GM23338 (cell line): ENCODE measurements around the gene ARSB. TPM values are rescaled to one million over a fixed set of nuclear protein-coding genes. Genes with fewer than 3 reads are reported as not detected.

Experiments used
- ATAC-seq: fragments of 200-7000 bp; cut with Tn5 transposase; 3 replicates; pipeline ENCODE4 v1.9.1; 2020
- DNase-seq: peaks from one replicate; pipeline ENCODE4 v3.0.0-alpha.2; 2015; ENCODE audit warnings: low spot score
- H2AFZ ChIP-seq: fragments of 200-600 bp; sonication (generic); 2 replicates; pipeline ENCODE4 v1.8.0; 2016; ENCODE audit warnings: antibody characterized with exemption, mild to moderate bottlenecking, moderate library complexity
- H3F3A ChIP-seq: fragments of 200-600 bp; sonication (generic); replicated peaks from 2 replicates; pipeline ENCODE4 v1.8.0; 2017; ENCODE audit warnings: antibody characterized with exemption, mixed run types, low read depth
- H3K27ac ChIP-seq: fragments of 200-600 bp; sonication (generic); 2 replicates; pipeline ENCODE4 v1.6.1; 2016; ENCODE audit warnings: low read depth
- H3K27me3 ChIP-seq: fragments of 200-600 bp; sonication (generic); 2 replicates; pipeline ENCODE4 v1.8.0; 2016; ENCODE audit warnings: mild to moderate bottlenecking, mixed run types, moderate library complexity; ENCODE audit not compliant: insufficient read depth
- H3K36me3 ChIP-seq: fragments of 200-600 bp; sonication (generic); 2 replicates; pipeline ENCODE4 v1.8.0; 2016; ENCODE audit warnings: mild to moderate bottlenecking; ENCODE audit not compliant: insufficient read depth
- H3K4me1 ChIP-seq: fragments of 200-600 bp; sonication (generic); 2 replicates; pipeline ENCODE4 v1.8.0; 2016; ENCODE audit warnings: mild to moderate bottlenecking, moderate library complexity; ENCODE audit not compliant: insufficient read depth
- H3K4me2 ChIP-seq: fragments of 200-600 bp; sonication (generic); 2 replicates; pipeline ENCODE4 v1.7.1; 2017; ENCODE audit warnings: mixed run types
- H3K4me3 ChIP-seq: fragments of 200-600 bp; sonication (generic); 2 replicates; pipeline ENCODE4 v1.6.1; 2016; ENCODE audit warnings: mixed run types
- H3K79me2 ChIP-seq: fragments of 200-600 bp; sonication (generic); replicated peaks from 2 replicates; pipeline ENCODE4 v1.8.0; 2017; ENCODE audit warnings: mild to moderate bottlenecking; ENCODE audit not compliant: insufficient read depth
- H3K9me2 ChIP-seq: fragments of 200-600 bp; sonication (generic); 2 replicates; pipeline ENCODE4 v1.8.0; 2017; ENCODE audit not compliant: insufficient read depth
- H4K20me1 ChIP-seq: fragments of 200-600 bp; sonication (generic); replicated peaks from 2 replicates; pipeline ENCODE4 v1.8.0; 2017; ENCODE audit warnings: mild to moderate bottlenecking; ENCODE audit not compliant: insufficient read depth
- H3K27ac Mint-ChIP-seq: 2 replicates; pipeline ENCODE4 v1.8.0; 2020; ENCODE audit warnings: inconsistent platforms, mild to moderate bottlenecking, moderate library complexity, mixed read lengths
- H3K27me3 Mint-ChIP-seq: 3 replicates; pipeline ENCODE4 v1.8.0; 2022; ENCODE audit warnings: low read depth, mild to moderate bottlenecking, moderate library complexity, mixed read lengths, inconsistent platforms; ENCODE audit not compliant: insufficient read depth, poor library complexity
- H3K36me3 Mint-ChIP-seq: 3 replicates; pipeline ENCODE4 v1.8.0; 2021; ENCODE audit warnings: low read depth, mild to moderate bottlenecking, inconsistent platforms, moderate library complexity, mixed read lengths
- H3K4me1 Mint-ChIP-seq: 3 replicates; pipeline ENCODE4 v1.8.0; 2020; ENCODE audit warnings: mild to moderate bottlenecking, inconsistent platforms, mixed read lengths
- H3K4me3 Mint-ChIP-seq: 3 replicates; pipeline ENCODE4 v1.8.0; 2021; ENCODE audit warnings: moderate library complexity, mild to moderate bottlenecking, inconsistent platforms, mixed read lengths
- H3K9me3 Mint-ChIP-seq: 3 replicates; pipeline ENCODE4 v1.8.0; 2020; ENCODE audit warnings: moderate library complexity, mild to moderate bottlenecking, inconsistent platforms, mixed read lengths
- ETS1 ChIP-seq: IDR thresholded peaks from 2 replicates; pipeline ENCODE4 v1.6.1; 2016; ENCODE audit warnings: antibody characterized with exemption
- EZH2 ChIP-seq: fragments of 200-600 bp; sonication (generic); IDR thresholded peaks from one replicate; pipeline ENCODE4 v1.8.0; 2017; ENCODE audit warnings: antibody characterized with exemption, mild to moderate bottlenecking, low read depth; ENCODE audit not compliant: unreplicated experiment
- EZH2phosphoT487 ChIP-seq: fragments of 200-600 bp; sonication (generic); IDR thresholded peaks from one replicate; pipeline ENCODE4 v1.8.1; 2018; ENCODE audit warnings: antibody characterized with exemption; ENCODE audit not compliant: unreplicated experiment
- JUNB ChIP-seq: IDR thresholded peaks from one replicate; pipeline ENCODE4 v1.6.1; 2016; ENCODE audit warnings: antibody characterized with exemption; ENCODE audit not compliant: unreplicated experiment
- NANOG ChIP-seq: IDR thresholded peaks from 2 replicates; pipeline ENCODE4 v1.6.1; 2016; ENCODE audit warnings: antibody characterized with exemption, borderline replicate concordance
- REST ChIP-seq: IDR thresholded peaks from one replicate; pipeline ENCODE4 v1.6.1; 2018; ENCODE audit warnings: antibody characterized with exemption; ENCODE audit not compliant: unreplicated experiment
- ZNF462 ChIP-seq: fragments of 250-450 bp; sonication (Bioruptor Pico); IDR thresholded peaks from 2 replicates; pipeline ENCODE4 v1.5.0; 2020; ENCODE audit warnings: mild to moderate bottlenecking, moderate library complexity
- polyA plus RNA-seq: library from polyadenylated mRNA; unstranded; fragments of >200 nt; fragmentation: Nextera tagmentation; extraction: Ambion mirVana; gene quantifications from 2 replicates; pipeline ENCODE4 v1.2.1, GENCODE V29; 2016
- total RNA-seq: library from RNA; depleted of rRNA; stranded (reverse); fragments of >200 nt; shearing (Covaris generic); gene quantifications from 2 replicates; pipeline ENCODE4 v1.2.3, GENCODE V29; 2014

ARSB gene
- total and polyA plus RNA-seq, 2 experiments from 2014 or later, result 7.4 to 24.6 TPM

GRCh38 chr5:78881884-78882283 is 103.2 kb downstream of the ARSB start:
- Mint-ChIP-seq H3K9me3 (no peaks in the 10 kb centered on the region), H3K27ac (no peak overlapping the region), H3K36me3 (no peaks in the 10 kb centered on the region), H3K27me3 (no peaks in the 10 kb centered on the region), H3K4me3 (no peak overlapping the region), H3K4me1 (no peaks in the 10 kb centered on the region)
- Histone ChIP-seq H3K4me1 (no peaks in the 10 kb centered on the region), H3K4me2 (no peak overlapping the region), H3K9me2 (no peaks in the 10 kb centered on the region), H4K20me1 (no peaks in the 10 kb centered on the region), H3K36me3 (no peaks in the 10 kb centered on the region), H3F3A (no peaks in the 10 kb centered on the region), H3K27ac (no peak overlapping the region), H3K27me3 (no peaks in the 10 kb centered on the region), H2AFZ (no peak overlapping the region), H3K4me3 (no peak overlapping the region), H3K79me2 (no peaks in the 10 kb centered on the region)
- DNase-seq, result no peak
- TF ChIP-seq ETS1 (no peak), NANOG (no peak), JUNB (no peak), EZH2 (no peak), REST (no peak), ZNF462 (CRISPR knock-in tag) (no peak), EZH2phosphoT487 (no peak)
- no peak for ATAC-seq
